HG02970 (cell line): ENCODE results near the gene KIF12.
"Not testable (repeated sequence)": the region's sequence is repeated elsewhere in the genome, so short reads cannot be mapped to it uniquely, and the experiment has no call there.

Experiments used
- ATAC-seq: cut with Tn5 transposase; IDR thresholded peaks from one replicate; pipeline ENCODE4 v1.9.1; 2021; ENCODE audit warnings: mild to moderate bottlenecking, moderate library complexity, moderate number of reproducible peaks; ENCODE audit not compliant: unreplicated experiment, low FRiP score

Gene KIF12

GRCh38 chr9:114098936-114099668 lies at the start of gene KIF12:
Gene KIF12 (minus strand): TSS chr9:114099292. CDS start chr9:114099276, 16 bp downstream.
- no peak for ATAC-seq

- no peak for ATAC-seq
Measured at GRCh38 chr9:114146735-114147134, 47.6 kb upstream of the KIF12 start.

GRCh38 chr9:114143234-114143633 lies 44.1 kb upstream of the KIF12 start:
- no peak for ATAC-seq

DNA sequence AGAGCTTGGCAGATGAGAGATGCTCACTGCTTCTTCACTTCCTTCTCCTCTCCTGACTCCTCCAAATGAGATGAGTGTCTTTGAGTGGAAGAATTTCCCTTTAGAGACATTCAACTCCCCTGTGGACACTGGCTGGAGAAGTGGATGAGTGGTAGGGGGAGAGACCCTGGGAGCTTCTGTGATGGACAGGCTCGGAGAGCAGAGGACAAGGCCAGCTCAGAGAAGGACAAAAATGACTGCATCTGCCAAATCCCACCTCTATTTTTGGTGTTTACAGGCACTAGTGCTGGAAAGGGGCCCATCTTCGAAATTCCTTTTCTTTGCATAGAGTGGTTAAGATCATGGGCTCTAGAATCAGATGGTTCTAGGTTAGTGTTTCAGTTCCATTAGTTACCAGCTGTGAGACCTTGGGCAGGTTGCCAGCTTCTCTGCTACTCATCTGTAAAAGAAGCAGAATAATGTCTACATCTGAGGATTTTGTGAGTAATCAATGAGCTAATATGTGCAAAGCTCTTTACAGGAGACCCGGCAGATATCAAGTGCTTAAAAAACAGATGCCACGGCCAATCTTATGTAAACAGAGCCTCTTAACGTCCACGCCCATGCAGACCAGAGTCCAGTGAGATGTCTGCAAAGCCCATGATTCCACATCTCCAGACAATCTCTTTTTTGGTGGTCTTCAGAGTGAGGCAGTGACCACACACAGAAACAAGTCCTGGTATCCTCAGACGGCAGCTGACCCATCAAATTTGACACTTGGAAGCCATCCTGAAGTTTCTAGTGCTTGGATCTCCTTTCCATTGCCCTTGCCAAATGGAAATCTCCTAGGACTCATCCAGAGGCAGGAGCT lies 42.7 kb upstream of the KIF12 start:
- no peak for ATAC-seq

GRCh38 chr9:114140850-114141249 lies 41.8 kb upstream of the KIF12 start:
- ATAC-seq = no peak

DNA sequence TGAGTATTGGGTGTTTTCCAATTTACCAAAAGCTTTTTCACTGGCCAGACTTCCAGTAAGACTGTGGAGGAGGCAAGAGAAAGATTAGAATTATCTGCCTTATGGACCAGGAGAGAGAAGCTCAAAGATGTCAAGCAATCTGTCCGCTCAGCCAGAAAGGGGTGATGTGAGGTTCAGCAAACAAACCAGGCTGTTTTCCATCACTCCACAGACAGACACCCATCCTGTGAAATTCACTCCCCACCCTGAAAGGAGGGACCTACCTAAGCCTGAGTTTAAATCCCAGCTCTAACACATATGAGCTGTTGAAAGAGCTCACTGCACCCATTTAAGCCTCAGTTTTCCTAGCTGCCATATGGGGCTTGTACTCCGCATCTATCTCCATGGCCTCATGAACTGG lies 41.3 kb upstream of the KIF12 start:
- ATAC-seq = no peak

GRCh38 chr9:114139071-114139470 lies 40.0 kb upstream of the KIF12 start:
- ATAC-seq = no peak

DNA sequence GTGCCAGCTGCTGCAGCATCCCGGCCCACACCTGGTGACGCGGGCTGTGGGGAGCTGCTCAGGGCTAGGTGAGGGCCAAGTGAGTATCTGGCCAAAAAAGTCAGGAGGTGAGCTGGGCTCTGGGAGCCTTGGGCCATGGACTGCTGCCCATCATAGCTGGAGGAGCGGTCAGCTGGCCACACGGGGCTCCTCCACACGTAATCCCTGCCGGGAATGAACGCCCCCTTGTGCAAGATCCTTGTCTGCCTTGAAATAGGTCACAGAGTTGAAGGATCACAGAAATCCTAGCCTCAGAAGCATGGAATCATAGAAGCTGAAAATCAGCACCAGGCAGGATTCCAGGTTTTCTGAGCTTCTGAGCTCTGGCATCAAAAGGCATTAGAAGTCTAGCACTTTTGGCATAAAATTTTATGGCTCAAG lies 39.5 kb upstream of the KIF12 start:
- no peak for ATAC-seq

DNA sequence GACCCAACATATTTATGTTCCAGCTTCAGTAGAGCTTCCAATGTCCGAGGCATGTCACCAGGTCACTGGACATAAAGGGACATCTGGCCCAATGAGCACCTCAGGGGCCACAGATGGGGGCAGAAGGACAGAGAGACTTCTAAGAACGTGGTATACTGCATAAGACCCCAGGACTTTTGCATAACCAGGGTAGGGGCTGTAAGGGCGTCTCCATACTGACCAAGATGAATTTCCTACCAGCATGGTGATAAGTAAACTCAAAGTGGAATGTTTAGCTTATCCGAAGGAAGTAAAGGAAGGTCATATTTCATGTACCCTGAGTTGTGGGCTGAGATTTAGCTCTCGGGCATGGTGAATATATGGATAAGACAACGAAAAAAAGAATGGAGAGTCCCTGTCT lies 38.7 kb upstream of the KIF12 start:
- no peak for ATAC-seq

GRCh38 chr9:114134827-114135396 lies 35.8 kb upstream of the KIF12 start:
- ATAC-seq = no peak

DNA sequence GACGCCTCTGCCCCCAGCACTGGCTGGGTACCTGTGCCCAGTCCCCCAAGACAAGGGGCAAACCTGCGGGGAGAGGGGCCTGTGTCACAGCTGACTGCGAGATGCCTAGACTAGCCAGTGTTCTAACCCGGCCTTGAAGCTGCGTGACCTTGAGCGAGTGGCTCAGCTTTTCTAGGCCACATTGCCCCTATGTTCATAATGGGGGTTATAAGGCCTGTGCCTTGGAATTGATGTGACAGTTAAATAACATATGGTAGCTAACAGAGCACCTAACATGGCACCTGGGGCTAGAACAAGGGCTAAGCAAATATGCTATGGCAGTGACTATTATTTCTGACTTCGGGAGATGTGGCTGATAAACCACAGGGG lies 33.4 kb upstream of the KIF12 start:
- no peak for ATAC-seq

GRCh38 chr9:114131808-114132549 lies 32.9 kb upstream of the KIF12 start:
- no peak for ATAC-seq

GRCh38 chr9:114130624-114131277 lies 31.7 kb upstream of the KIF12 start:
- ATAC-seq = no peak

DNA sequence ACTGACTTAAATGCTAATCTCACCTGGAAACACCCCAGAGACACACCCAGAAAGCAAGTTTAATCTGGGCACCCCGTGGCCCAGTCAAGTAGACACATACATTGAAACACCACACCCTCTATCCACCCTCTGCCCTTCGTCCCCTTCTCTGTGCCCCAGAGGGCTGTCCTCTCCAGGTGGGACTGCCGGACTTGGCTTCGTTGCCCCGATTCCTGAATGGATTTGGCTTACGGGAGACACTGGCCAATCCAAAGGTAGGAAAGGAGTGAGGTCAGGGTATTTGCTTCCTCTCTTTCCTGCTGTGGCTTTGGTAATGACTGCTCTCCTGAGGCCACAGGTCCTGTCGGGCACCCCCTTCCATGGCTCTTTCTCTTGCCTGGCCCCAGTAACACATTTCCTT lies 31.0 kb upstream of the KIF12 start:
- ATAC-seq = no peak

DNA sequence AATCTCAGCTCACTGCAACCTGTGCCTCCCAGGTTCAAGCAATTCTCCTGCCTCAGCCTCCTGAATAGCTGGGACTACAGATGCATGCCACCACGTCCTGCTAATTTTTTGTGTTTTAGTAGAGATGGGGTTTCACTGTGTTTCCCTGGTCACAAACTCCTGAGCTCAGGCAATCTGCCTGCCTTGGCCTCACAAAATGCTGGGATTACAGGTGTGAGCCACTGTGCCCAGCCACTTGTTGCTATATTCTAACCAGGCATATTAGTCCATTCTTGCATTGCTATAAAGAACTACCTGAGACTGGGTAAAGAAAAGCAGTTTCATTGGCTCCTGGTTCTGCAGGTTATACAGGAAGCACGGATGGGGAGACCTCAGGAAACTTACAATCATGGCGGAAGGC lies 29.7 kb upstream of the KIF12 start:
- not testable (repeated sequence) for ATAC-seq

- ATAC-seq = no peak
Measured at GRCh38 chr9:114126247-114127060, 27.4 kb upstream of the KIF12 start.

- ATAC-seq = no peak
Measured at GRCh38 chr9:114125476-114126013, 26.5 kb upstream of the KIF12 start.

GRCh38 chr9:114124666-114125475 lies 25.8 kb upstream of the KIF12 start:
- ATAC-seq = no peak
